ENCODE measurements around the gene APCDD1L. TPM values are rescaled to one million over a fixed set of nuclear protein-coding genes. Genes with fewer than 3 reads are reported as not detected.

The APCDD1L gene
- total and polyA plus RNA-seq, 8 donors: 0.09 to 0.23 (median 0.13) TPM; not detected in 1

GRCh38 chr20:58521763-58522162 is 6.6 kb upstream of the APCDD1L start:
- Histone ChIP-seq H3K36me3 (no peaks in the 10 kb centered on the region), H3K9me3 (peaks cover 0 to 17% of the 10 kb centered on the region in 2 donors), H3K4me3 (no peak overlapping the region), H3K4me1 (no peaks in the 10 kb centered on the region), H3K27me3 (peaks cover 0 to 5% of the 10 kb centered on the region in 2 donors), H3K27ac (no peak overlapping the region)
- intact Hi-C loops (cut with DNase I): no loop called here
- ATAC-seq (no peak), DNase-seq (no peak)
- TF ChIP-seq CTCF (IDR thresholded peaks at IDR 0.05): no peak

- Histone ChIP-seq H3K4me1 (no peaks in the 10 kb centered on the region), H3K4me3 (no peak overlapping the region), H3K27me3 (peaks cover 9 to 18% of the 10 kb centered on the region in 2 donors), H3K36me3 (no peaks in the 10 kb centered on the region), H3K27ac (no peak overlapping the region), H3K9me3 (peaks cover 0 to 3% of the 10 kb centered on the region in 2 donors)
- DNase-seq (no peak), ATAC-seq (no peak)
- no peak for TF ChIP-seq CTCF (IDR thresholded peaks at IDR 0.05)
- intact Hi-C loops (cut with DNase I): no loop called here
These were observed 4.9 kb upstream of the APCDD1L start for GRCh38 chr20:58519940-58520712.

GRCh38 chr20:58518896-58519593 is 3.8 kb upstream of the APCDD1L start:
- H3K27me3 ChIP-seq: peaks cover 20 to 29% of the 10 kb centered on the region in 2 donors
- H3K27ac ChIP-seq: no peak overlapping the region
- H3K36me3 ChIP-seq: no peaks in the 10 kb centered on the region
- no peak for TF ChIP-seq CTCF (IDR thresholded peaks at IDR 0.05)
- H3K4me1 ChIP-seq: no peaks in the 10 kb centered on the region
- H3K4me3 ChIP-seq: no peak overlapping the region
- no peak for ATAC-seq
- H3K9me3 ChIP-seq: no peaks in the 10 kb centered on the region
- intact Hi-C loops (cut with DNase I): no loop called here
- no peak for DNase-seq

- intact Hi-C loops (cut with DNase I): no loop called here
- Histone ChIP-seq H3K9me3 (no peaks in the 10 kb centered on the region), H3K27ac (no peak overlapping the region), H3K4me1 (no peaks in the 10 kb centered on the region), H3K36me3 (no peaks in the 10 kb centered on the region), H3K4me3 (no peak overlapping the region), H3K27me3 (peaks cover 27 to 35% of the 10 kb centered on the region in 2 donors)
- ATAC-seq (no peak), DNase-seq (no peak)
- no peak for TF ChIP-seq CTCF (IDR thresholded peaks at IDR 0.05)
These were observed 3.2 kb upstream of the APCDD1L start for GRCh38 chr20:58518387-58518786.
